Transverse colon (tissue), 3 donors: ENCODE results near the gene NRXN2.

Source experiments
- POLR2A ChIP-seq: fragments of 450-650 bp; IDR thresholded peaks from one replicate; pipeline ENCODE4 v1.6.1; 2016; ENCODE audit warnings: antibody characterized with exemption, mild to moderate bottlenecking, moderate library complexity
- TF ChIP-seq, protein P1 (sequence below), 5 experiments: fragments of 200-600 bp in 3 of 5; fragments of 450-650 bp in 2 of 5; sonication (generic) in 3 of 5; IDR thresholded peaks; 1 replicate in 2 of 5; 2 replicates in 3 of 5; pipeline ENCODE4 v1.5.1; 2016 to 2017; ENCODE audit warnings: antibody characterized with exemption in 5 of 5, inconsistent platforms in 3 of 5, mild to moderate bottlenecking in 2 of 5, moderate library complexity in 1 of 5

- TF ChIP-seq, protein P1, sequence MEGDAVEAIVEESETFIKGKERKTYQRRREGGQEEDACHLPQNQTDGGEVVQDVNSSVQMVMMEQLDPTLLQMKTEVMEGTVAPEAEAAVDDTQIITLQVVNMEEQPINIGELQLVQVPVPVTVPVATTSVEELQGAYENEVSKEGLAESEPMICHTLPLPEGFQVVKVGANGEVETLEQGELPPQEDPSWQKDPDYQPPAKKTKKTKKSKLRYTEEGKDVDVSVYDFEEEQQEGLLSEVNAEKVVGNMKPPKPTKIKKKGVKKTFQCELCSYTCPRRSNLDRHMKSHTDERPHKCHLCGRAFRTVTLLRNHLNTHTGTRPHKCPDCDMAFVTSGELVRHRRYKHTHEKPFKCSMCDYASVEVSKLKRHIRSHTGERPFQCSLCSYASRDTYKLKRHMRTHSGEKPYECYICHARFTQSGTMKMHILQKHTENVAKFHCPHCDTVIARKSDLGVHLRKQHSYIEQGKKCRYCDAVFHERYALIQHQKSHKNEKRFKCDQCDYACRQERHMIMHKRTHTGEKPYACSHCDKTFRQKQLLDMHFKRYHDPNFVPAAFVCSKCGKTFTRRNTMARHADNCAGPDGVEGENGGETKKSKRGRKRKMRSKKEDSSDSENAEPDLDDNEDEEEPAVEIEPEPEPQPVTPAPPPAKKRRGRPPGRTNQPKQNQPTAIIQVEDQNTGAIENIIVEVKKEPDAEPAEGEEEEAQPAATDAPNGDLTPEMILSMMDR (IDR thresholded peaks at IDR 0.05): no peak
- no peak for TF ChIP-seq POLR2A
Observed at GRCh38 chr11:64558869-64559268, 164.1 kb downstream of the NRXN2 start.
